HG02885 (cell line): ENCODE results near the gene LRIT2.

Experiments used
- ATAC-seq: cut with Tn5 transposase; IDR thresholded peaks from one replicate; pipeline ENCODE4 v1.9.1; 2021; ENCODE audit warnings: mild to moderate bottlenecking; ENCODE audit not compliant: unreplicated experiment, poor library complexity

Gene LRIT2

GRCh38 chr10:84212014-84212413, 13.3 kb downstream of the LRIT2 start:
- no peak for ATAC-seq

- ATAC-seq, result no peak
These were observed 13.8 kb downstream of the LRIT2 start for GRCh38 chr10:84211566-84211965.

- no peak for ATAC-seq
These were observed 17.3 kb downstream of the LRIT2 start for GRCh38 chr10:84208023-84208422.

GRCh38 chr10:84205853-84206525, 19.4 kb downstream of the LRIT2 start:
- no peak for ATAC-seq

GRCh38 chr10:84205049-84205852, 20.1 kb downstream of the LRIT2 start:
- peak; percentile 86 for ATAC-seq

GRCh38 chr10:84204610-84205009, 20.7 kb downstream of the LRIT2 start:
- no peak for ATAC-seq

- ATAC-seq, result peak; percentile 69
These were observed 21.2 kb downstream of the LRIT2 start for GRCh38 chr10:84204122-84204521.

GRCh38 chr10:84202349-84202748, 23.0 kb downstream of the LRIT2 start:
- ATAC-seq, result no peak

GRCh38 chr10:84201682-84202081, 23.7 kb downstream of the LRIT2 start:
- no peak for ATAC-seq

GRCh38 chr10:84201244-84201606, 24.1 kb downstream of the LRIT2 start:
- no peak for ATAC-seq

GRCh38 chr10:84200537-84201243, 24.7 kb downstream of the LRIT2 start:
- ATAC-seq, result no peak

- ATAC-seq, result no peak
These were observed 27.0 kb downstream of the LRIT2 start for GRCh38 chr10:84198206-84198915.

- no peak for ATAC-seq
These were observed 27.7 kb downstream of the LRIT2 start for GRCh38 chr10:84197643-84198042.

GRCh38 chr10:84196941-84197340, 28.4 kb downstream of the LRIT2 start:
- ATAC-seq, result no peak

- ATAC-seq, result no peak
These were observed 29.3 kb downstream of the LRIT2 start for GRCh38 chr10:84196083-84196482.

- no peak for ATAC-seq
These were observed 30.1 kb downstream of the LRIT2 start for GRCh38 chr10:84195044-84195830.

GRCh38 chr10:84194424-84195043, 30.8 kb downstream of the LRIT2 start, which contains the start of gene CDHR1:
Gene CDHR1, plus strand, starts transcription at chr10:84194537. Its CDS starts 224 bp downstream, at chr10:84194761.
- peak; percentile 75 for ATAC-seq

- no peak for ATAC-seq
These were observed 31.4 kb downstream of the LRIT2 start for GRCh38 chr10:84193846-84194423.

- no peak for ATAC-seq
These were observed 32.0 kb downstream of the LRIT2 start for GRCh38 chr10:84193327-84193726.
